HepG2 (cell line): ENCODE data around the gene SLC39A8. TPM values are rescaled to one million over a fixed set of nuclear protein-coding genes. Genes with fewer than 3 reads are reported as not detected.

Experiments used
- ADNP ChIP-seq: sonication (generic); formaldehyde crosslinking; IDR thresholded peaks from 2 replicates; pipeline ENCODE4 v1.4.0; 2020; ENCODE audit warnings: missing genetic modification reagents
- CHCHD3 ChIP-seq: sonication (generic); formaldehyde crosslinking; IDR thresholded peaks from 2 replicates; pipeline ENCODE4 v1.8.0; 2022; ENCODE audit warnings: mild to moderate bottlenecking, missing genetic modification reagents, moderate library complexity
- EHMT2 ChIP-seq: fragments of 200-600 bp; sonication (generic); IDR thresholded peaks from 2 replicates; pipeline ENCODE4 v1.7.0; 2017; ENCODE audit warnings: antibody characterized with exemption, low read depth, low read length, borderline replicate concordance
- ELF1 ChIP-seq: sonication (generic); formaldehyde crosslinking; IDR thresholded peaks from 2 replicates; pipeline ENCODE4 v1.4.0; 2020; ENCODE audit warnings: missing genetic modification reagents
- KDM6A ChIP-seq: IDR thresholded peaks from 2 replicates; pipeline ENCODE4 v1.6.1; 2016; ENCODE audit warnings: low read depth
- MIER2 ChIP-seq: IDR thresholded peaks from 2 replicates; pipeline ENCODE4 v1.6.1; 2016; ENCODE audit warnings: missing biosample characterization, missing genetic modification reagents
- NFIB ChIP-seq: sonication (generic); formaldehyde crosslinking; IDR thresholded peaks from 2 replicates; pipeline ENCODE4 v1.9.0; 2021; ENCODE audit warnings: missing genetic modification reagents, mild to moderate bottlenecking, borderline replicate concordance
- NR3C1 ChIP-seq: sonication (generic); formaldehyde crosslinking; IDR thresholded peaks from 2 replicates; pipeline ENCODE4 v1.4.0; 2020; ENCODE audit warnings: missing genetic modification reagents
- SAFB2 ChIP-seq: sonication (generic); formaldehyde crosslinking; IDR thresholded peaks from 2 replicates; pipeline ENCODE4 v1.5.1; 2020; ENCODE audit warnings: missing genetic modification reagents, low read depth, mild to moderate bottlenecking, borderline replicate concordance
- ZBTB8A ChIP-seq: sonication (generic); formaldehyde crosslinking; IDR thresholded peaks from 2 replicates; pipeline ENCODE4 v1.4.0; 2020; ENCODE audit warnings: mild to moderate bottlenecking, low read depth, missing genetic modification reagents, borderline replicate concordance
- ZFP90 ChIP-seq: sonication (generic); formaldehyde crosslinking; IDR thresholded peaks from 2 replicates; pipeline ENCODE4 v1.8.0; 2022; ENCODE audit warnings: missing genetic modification reagents, mild to moderate bottlenecking, inconsistent platforms, borderline replicate concordance
- ZNF543 ChIP-seq: sonication (generic); formaldehyde crosslinking; IDR thresholded peaks from 2 replicates; pipeline ENCODE4 v1.4.0; 2020; ENCODE audit warnings: mild to moderate bottlenecking, missing genetic modification reagents
- ZNF740 ChIP-seq: sonication (generic); formaldehyde crosslinking; IDR thresholded peaks from 2 replicates; pipeline ENCODE4 v1.4.0; 2020; ENCODE audit warnings: missing genetic modification reagents
- ZNF839 ChIP-seq: sonication (generic); formaldehyde crosslinking; IDR thresholded peaks from 2 replicates; pipeline ENCODE4 v1.4.0; 2020; ENCODE audit warnings: missing genetic modification reagents, mild to moderate bottlenecking, borderline replicate concordance
- ZNF891 ChIP-seq: sonication (generic); formaldehyde crosslinking; IDR thresholded peaks from 2 replicates; pipeline ENCODE4 v1.5.0; 2020; ENCODE audit warnings: mild to moderate bottlenecking, missing genetic modification reagents
- ZSCAN22 ChIP-seq: sonication (generic); formaldehyde crosslinking; IDR thresholded peaks from 2 replicates; pipeline ENCODE4 v1.4.0; 2020; ENCODE audit warnings: mild to moderate bottlenecking, missing genetic modification reagents
- ZSCAN31 ChIP-seq: sonication (generic); formaldehyde crosslinking; IDR thresholded peaks from 2 replicates; pipeline ENCODE4 v1.5.0; 2020; ENCODE audit warnings: low read depth, mild to moderate bottlenecking, missing genetic modification reagents
- polyA plus RNA-seq, 8 experiments: library from polyadenylated mRNA; depleted of rRNA in 3 of 8; stranded (reverse) in 7 of 8; unstranded in 1 of 8; fragments of >200 nt; fragmentation: Illumina TruSeq in 4 of 8; extraction: Trizol in 4 of 8; gene quantifications; 2 replicates each; pipeline versions ENCODE4 v1.2.1 to v1.2.3, GENCODE V29; 2011 to 2016; ENCODE audit warnings: low read depth in 4 of 8, missing spikeins in 1 of 8, mixed read lengths in 1 of 8; ENCODE audit not compliant: insufficient read depth in 1 of 8
- total RNA-seq, 5 experiments: library from RNA; depleted of rRNA; stranded (reverse); fragments of >200 nt; fragmentation: Illumina TruSeq; extraction: Trizol; gene quantifications; 2 replicates each; pipeline ENCODE4 v1.2.3, GENCODE V29; 2016; ENCODE audit warnings: low read depth in 1 of 5
- TF ChIP-seq, protein P1 (sequence below): sonication (generic); formaldehyde crosslinking; IDR thresholded peaks from 2 replicates; pipeline ENCODE4 v1.4.0; 2020; ENCODE audit warnings: missing genetic modification reagents
- TF ChIP-seq, protein P2 (sequence below), 2 experiments: sonication (generic) in 1 of 2; formaldehyde crosslinking in 1 of 2; IDR thresholded peaks; 2 replicates each; pipeline versions ENCODE4 v1.6.1 to v1.9.0; 2014 to 2022; ENCODE audit warnings: antibody characterized with exemption in 1 of 2, borderline replicate concordance in 1 of 2, inconsistent platforms in 1 of 2, low read depth in 1 of 2, missing genetic modification reagents in 1 of 2
- TF ChIP-seq, protein P3 (sequence below): sonication (generic); formaldehyde crosslinking; IDR thresholded peaks from 2 replicates; pipeline ENCODE4 v1.5.0; 2020; ENCODE audit warnings: missing genetic modification reagents

SLC39A8 gene
- total and polyA plus RNA-seq, 2 of the 13 experiments (the other 11 are each of a cell fraction or from before 2014, with no cell fraction given) = 0.22 to 0.38 TPM

- no peak for TF ChIP-seq ZBTB8A (CRISPR knock-in tag)
- TF ChIP-seq ZNF543 (CRISPR knock-in tag) = no peak
- no peak for TF ChIP-seq ZSCAN22 (CRISPR knock-in tag)
- TF ChIP-seq, protein P1, sequence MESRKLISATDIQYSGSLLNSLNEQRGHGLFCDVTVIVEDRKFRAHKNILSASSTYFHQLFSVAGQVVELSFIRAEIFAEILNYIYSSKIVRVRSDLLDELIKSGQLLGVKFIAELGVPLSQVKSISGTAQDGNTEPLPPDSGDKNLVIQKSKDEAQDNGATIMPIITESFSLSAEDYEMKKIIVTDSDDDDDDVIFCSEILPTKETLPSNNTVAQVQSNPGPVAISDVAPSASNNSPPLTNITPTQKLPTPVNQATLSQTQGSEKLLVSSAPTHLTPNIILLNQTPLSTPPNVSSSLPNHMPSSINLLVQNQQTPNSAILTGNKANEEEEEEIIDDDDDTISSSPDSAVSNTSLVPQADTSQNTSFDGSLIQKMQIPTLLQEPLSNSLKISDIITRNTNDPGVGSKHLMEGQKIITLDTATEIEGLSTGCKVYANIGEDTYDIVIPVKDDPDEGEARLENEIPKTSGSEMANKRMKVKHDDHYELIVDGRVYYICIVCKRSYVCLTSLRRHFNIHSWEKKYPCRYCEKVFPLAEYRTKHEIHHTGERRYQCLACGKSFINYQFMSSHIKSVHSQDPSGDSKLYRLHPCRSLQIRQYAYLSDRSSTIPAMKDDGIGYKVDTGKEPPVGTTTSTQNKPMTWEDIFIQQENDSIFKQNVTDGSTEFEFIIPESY (CRISPR knock-in tag) = 0 out of 2 replicates have a peak, but pooled peaks have one; percentile 21
- TF ChIP-seq NFIB (CRISPR knock-in tag) = no peak
- TF ChIP-seq CHCHD3 (CRISPR knock-in tag) = no peak
- TF ChIP-seq EHMT2 = no peak
- TF ChIP-seq, protein P2, sequence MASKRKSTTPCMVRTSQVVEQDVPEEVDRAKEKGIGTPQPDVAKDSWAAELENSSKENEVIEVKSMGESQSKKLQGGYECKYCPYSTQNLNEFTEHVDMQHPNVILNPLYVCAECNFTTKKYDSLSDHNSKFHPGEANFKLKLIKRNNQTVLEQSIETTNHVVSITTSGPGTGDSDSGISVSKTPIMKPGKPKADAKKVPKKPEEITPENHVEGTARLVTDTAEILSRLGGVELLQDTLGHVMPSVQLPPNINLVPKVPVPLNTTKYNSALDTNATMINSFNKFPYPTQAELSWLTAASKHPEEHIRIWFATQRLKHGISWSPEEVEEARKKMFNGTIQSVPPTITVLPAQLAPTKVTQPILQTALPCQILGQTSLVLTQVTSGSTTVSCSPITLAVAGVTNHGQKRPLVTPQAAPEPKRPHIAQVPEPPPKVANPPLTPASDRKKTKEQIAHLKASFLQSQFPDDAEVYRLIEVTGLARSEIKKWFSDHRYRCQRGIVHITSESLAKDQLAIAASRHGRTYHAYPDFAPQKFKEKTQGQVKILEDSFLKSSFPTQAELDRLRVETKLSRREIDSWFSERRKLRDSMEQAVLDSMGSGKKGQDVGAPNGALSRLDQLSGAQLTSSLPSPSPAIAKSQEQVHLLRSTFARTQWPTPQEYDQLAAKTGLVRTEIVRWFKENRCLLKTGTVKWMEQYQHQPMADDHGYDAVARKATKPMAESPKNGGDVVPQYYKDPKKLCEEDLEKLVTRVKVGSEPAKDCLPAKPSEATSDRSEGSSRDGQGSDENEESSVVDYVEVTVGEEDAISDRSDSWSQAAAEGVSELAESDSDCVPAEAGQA (IDR thresholded peaks at IDR 0.05; ENCODE audit: low read depth) = no peak
- TF ChIP-seq, protein P2 (CRISPR knock-in tag; IDR thresholded peaks at IDR 0.05; ENCODE audit: borderline replicate concordance) = no peak
- TF ChIP-seq, protein P3, sequence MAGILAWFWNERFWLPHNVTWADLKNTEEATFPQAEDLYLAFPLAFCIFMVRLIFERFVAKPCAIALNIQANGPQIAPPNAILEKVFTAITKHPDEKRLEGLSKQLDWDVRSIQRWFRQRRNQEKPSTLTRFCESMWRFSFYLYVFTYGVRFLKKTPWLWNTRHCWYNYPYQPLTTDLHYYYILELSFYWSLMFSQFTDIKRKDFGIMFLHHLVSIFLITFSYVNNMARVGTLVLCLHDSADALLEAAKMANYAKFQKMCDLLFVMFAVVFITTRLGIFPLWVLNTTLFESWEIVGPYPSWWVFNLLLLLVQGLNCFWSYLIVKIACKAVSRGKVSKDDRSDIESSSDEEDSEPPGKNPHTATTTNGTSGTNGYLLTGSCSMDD = no peak
- TF ChIP-seq ZFP90 = 0 out of 2 replicates have a peak, but pooled peaks have one; percentile 35
- TF ChIP-seq NR3C1 (CRISPR knock-in tag) = no peak
- no peak for TF ChIP-seq KDM6A (CRISPR knock-in tag)
- 0 out of 2 replicates have a peak, but pooled peaks have one; percentile 23 for TF ChIP-seq ZNF839
- no peak for TF ChIP-seq ADNP (CRISPR knock-in tag)
- TF ChIP-seq SAFB2 = no peak
- TF ChIP-seq ELF1 (CRISPR knock-in tag) = no peak
- 0 out of 2 replicates have a peak, but pooled peaks have one; percentile 27 for TF ChIP-seq MIER2 (CRISPR knock-in tag)
- no peak for TF ChIP-seq ZSCAN31 (CRISPR knock-in tag)
- TF ChIP-seq ZNF740 (CRISPR knock-in tag) = no peak
- no peak for TF ChIP-seq ZNF891
Measured at GRCh38 chr4:102344954-102345794, at the start of gene SLC39A8 (continued).
